Neuronal stem cell (in vitro differentiated cells): ENCODE measurements around the gene GPR137B.
A peak's percentile ranks its signal among the peaks of the same experiment; 100 is the strongest.

Experiments used
- DNase-seq: peaks from one replicate; pipeline ENCODE4 v3.0.0-alpha.2; 2013; ENCODE audit warnings: low spot score
- H2AFZ ChIP-seq: one replicate; pipeline ENCODE4 v1.6.1; 2013; ENCODE audit warnings: mild to moderate bottlenecking, low read length, inconsistent platforms
- H2AK5ac ChIP-seq: 2 replicates; pipeline ENCODE4 v1.6.1; 2013; ENCODE audit warnings: low read depth, mild to moderate bottlenecking, inconsistent platforms, low read length, moderate library complexity, mixed read lengths
- H2BK120ac ChIP-seq: 2 replicates; pipeline ENCODE4 v1.6.1; 2013; ENCODE audit warnings: low read depth, mild to moderate bottlenecking, inconsistent platforms, low read length, moderate library complexity, mixed read lengths
- H2BK12ac ChIP-seq: one replicate; pipeline ENCODE4 v1.6.1; 2013; ENCODE audit warnings: low read length, inconsistent platforms
- H2BK15ac ChIP-seq: 2 replicates; pipeline ENCODE4 v1.6.1; 2013; ENCODE audit warnings: mild to moderate bottlenecking, low read length, inconsistent platforms, mixed read lengths
- H2BK5ac ChIP-seq: one replicate; pipeline ENCODE4 v1.6.1; 2013; ENCODE audit warnings: inconsistent platforms, mild to moderate bottlenecking, low read length, moderate library complexity
- H3K14ac ChIP-seq: one replicate; pipeline ENCODE4 v1.6.1; 2013; ENCODE audit warnings: low read length, inconsistent platforms
- H3K18ac ChIP-seq: 2 replicates; pipeline ENCODE4 v1.6.1; 2013; ENCODE audit warnings: low read length, inconsistent platforms
- H3K23ac ChIP-seq: 2 replicates; pipeline ENCODE4 v1.6.1; 2013; ENCODE audit warnings: low read depth, mild to moderate bottlenecking, mixed read lengths, low read length, inconsistent platforms; ENCODE audit not compliant: poor library complexity
- H3K27ac ChIP-seq: replicated peaks from 3 replicates; pipeline ENCODE4 v1.5.1; 2013; ENCODE audit warnings: low read length, inconsistent platforms
- H3K27me3 ChIP-seq, 3 experiments: 2 replicates each; pipeline ENCODE4 v1.6.1; 2013; ENCODE audit warnings: low read length in 3 of 3, mild to moderate bottlenecking in 2 of 3, inconsistent platforms in 1 of 3, low read depth in 1 of 3, mixed read lengths in 1 of 3, moderate library complexity in 1 of 3; ENCODE audit not compliant: control insufficient read depth in 3 of 3, insufficient read depth in 3 of 3
- H3K36me3 ChIP-seq, 2 donors: replicated peaks in 1 of 2; 2 replicates each; pipeline ENCODE4 v1.6.1; 2013; ENCODE audit warnings: low read length in 2 of 2; ENCODE audit not compliant: control insufficient read depth in 2 of 2, insufficient read depth in 2 of 2
- H3K4ac ChIP-seq: 2 replicates; pipeline ENCODE4 v1.6.1; 2013; ENCODE audit warnings: inconsistent platforms, mild to moderate bottlenecking, low read length, moderate library complexity
- H3K4me1 ChIP-seq, 2 donors: 1 replicate in 1 of 2; 2 replicates in 1 of 2; pipeline ENCODE4 v1.6.1; 2013; ENCODE audit warnings: low read length in 2 of 2, low read depth in 1 of 2; ENCODE audit not compliant: control insufficient read depth in 2 of 2, insufficient read depth in 1 of 2
- H3K4me2 ChIP-seq: one replicate; pipeline ENCODE4 v1.6.1; 2013; ENCODE audit warnings: mild to moderate bottlenecking, low read length, inconsistent platforms; ENCODE audit not compliant: insufficient read depth, poor library complexity, severe bottlenecking
- H3K4me3 ChIP-seq, 2 donors: 2 replicates each; pipeline ENCODE4 v1.5.1; 2013; ENCODE audit warnings: low read length in 2 of 2, mild to moderate bottlenecking in 2 of 2, inconsistent platforms in 1 of 2, moderate library complexity in 1 of 2
- H3K79me1 ChIP-seq: one replicate; pipeline ENCODE4 v1.6.1; 2013; ENCODE audit warnings: low read depth, mild to moderate bottlenecking, inconsistent platforms, low read length, moderate library complexity
- H3K9ac ChIP-seq: one replicate; pipeline ENCODE4 v1.6.1; 2013; ENCODE audit warnings: mild to moderate bottlenecking, low read depth, low read length, inconsistent platforms; ENCODE audit not compliant: poor library complexity
- H3K9me3 ChIP-seq, 2 donors: replicated peaks in 1 of 2; 2 replicates each; pipeline versions ENCODE3 to v1.6.1; 2013; ENCODE audit warnings: low read length in 2 of 2, mild to moderate bottlenecking in 2 of 2, inconsistent platforms in 1 of 2, low read depth in 1 of 2, mixed read lengths in 1 of 2, moderate library complexity in 1 of 2; ENCODE audit not compliant: control insufficient read depth in 2 of 2, insufficient read depth in 1 of 2
- H4K8ac ChIP-seq: one replicate; pipeline ENCODE4 v1.6.1; 2013; ENCODE audit warnings: low read depth, mild to moderate bottlenecking, inconsistent platforms, low read length, moderate library complexity
- H4K91ac ChIP-seq: one replicate; pipeline ENCODE4 v1.6.1; 2013; ENCODE audit warnings: low read length, low read depth, mild to moderate bottlenecking, inconsistent platforms; ENCODE audit not compliant: poor library complexity
- WGBS, 2 donors: extraction: QIAGEN DNeasy Blood & Tissue Kit; methylation state at CpG; one replicate each; pipeline ENCODE4 v1.1.7; 2013; ENCODE audit warnings: missing lambda C conversion rate in 2 of 2, mixed read lengths in 1 of 2; ENCODE audit not compliant: insufficient read length in 2 of 2, insufficient replicate concordance in 1 of 2; ENCODE audit errors: extremely low coverage in 2 of 2; 5-methylcytosine and 5-hydroxymethylcytosine counted together

Gene GPR137B

GRCh38 chr1:236204656-236205055 is 62.3 kb downstream of the GPR137B start:
- DNase-seq = no peak
- no peak overlapping the region for H4K91ac ChIP-seq
- no peak overlapping the region for H2BK12ac ChIP-seq
- no peak overlapping the region for H4K8ac ChIP-seq
- H2AK5ac ChIP-seq = no peak overlapping the region
- H2BK120ac ChIP-seq = no peak overlapping the region
- no peak overlapping the region for H2BK5ac ChIP-seq
- no peak overlapping the region for H2AFZ ChIP-seq
- no peak overlapping the region for H3K4ac ChIP-seq
- no peaks in the 10 kb centered on the region for H3K79me1 ChIP-seq
- H2BK15ac ChIP-seq = no peak overlapping the region
- no peak overlapping the region for H3K18ac ChIP-seq
- H3K27ac ChIP-seq = no peak overlapping the region
- H3K4me2 ChIP-seq = no peak overlapping the region
- peaks cover 0 to 4% of the 10 kb centered on the region in 2 donors for H3K9me3 ChIP-seq
- no CpG with 5 or more reads among the region's 3 CpGs for WGBS, 2 donors
- no peaks in the 10 kb centered on the region for H3K27me3 ChIP-seq
- no peak overlapping the region for H3K4me3 ChIP-seq
- H3K36me3 ChIP-seq = peaks cover 0 to 6% of the 10 kb centered on the region in 2 donors
- H3K23ac ChIP-seq = no peak overlapping the region
- no peak overlapping the region for H3K9ac ChIP-seq
- H3K14ac ChIP-seq = no peak overlapping the region
- H3K4me1 ChIP-seq = peaks cover 0 to 6% of the 10 kb centered on the region in 2 donors

- no peak overlapping the region for H3K23ac ChIP-seq
- H3K27ac ChIP-seq = no peak overlapping the region
- no peaks in the 10 kb centered on the region for H3K27me3 ChIP-seq
- H2BK12ac ChIP-seq = no peak overlapping the region
- H3K4me3 ChIP-seq = no peak overlapping the region
- no peak overlapping the region for H4K91ac ChIP-seq
- H3K9ac ChIP-seq = no peak overlapping the region
- no peak overlapping the region for H3K18ac ChIP-seq
- no CpG with 5 or more reads among the region's 4 CpGs for WGBS, 2 donors
- H3K4me1 ChIP-seq = peaks cover 0 to 6% of the 10 kb centered on the region in 2 donors
- H2BK120ac ChIP-seq = no peak overlapping the region
- H3K79me1 ChIP-seq = no peaks in the 10 kb centered on the region
- H2AFZ ChIP-seq = peak overlapping the region; percentile 30
- no peak overlapping the region for H3K14ac ChIP-seq
- H3K4ac ChIP-seq = no peak overlapping the region
- peaks cover 0 to 4% of the 10 kb centered on the region in 2 donors for H3K9me3 ChIP-seq
- no peak overlapping the region for H4K8ac ChIP-seq
- H3K4me2 ChIP-seq = no peak overlapping the region
- peak; percentile 3 for DNase-seq
- H2AK5ac ChIP-seq = no peak overlapping the region
- no peak overlapping the region for H2BK15ac ChIP-seq
- peaks cover 0 to 6% of the 10 kb centered on the region in 2 donors for H3K36me3 ChIP-seq
- no peak overlapping the region for H2BK5ac ChIP-seq
Measured at GRCh38 chr1:236206548-236206947, 64.2 kb downstream of the GPR137B start.

GRCh38 chr1:236207121-236207520 is 64.8 kb downstream of the GPR137B start:
- no peak overlapping the region for H3K9ac ChIP-seq
- no peak overlapping the region for H3K27ac ChIP-seq
- DNase-seq = no peak
- H2BK12ac ChIP-seq = no peak overlapping the region
- H2BK15ac ChIP-seq = no peak overlapping the region
- H2AFZ ChIP-seq = no peak overlapping the region
- H3K14ac ChIP-seq = no peak overlapping the region
- no peak overlapping the region for H3K4ac ChIP-seq
- H2BK120ac ChIP-seq = no peak overlapping the region
- no peak overlapping the region for H4K91ac ChIP-seq
- no peaks in the 10 kb centered on the region for H3K79me1 ChIP-seq
- no peak overlapping the region for H3K4me2 ChIP-seq
- no peak overlapping the region for H2AK5ac ChIP-seq
- no peak overlapping the region for H3K4me3 ChIP-seq
- no peak overlapping the region for H4K8ac ChIP-seq
- no peak overlapping the region for H3K18ac ChIP-seq
- H3K23ac ChIP-seq = no peak overlapping the region
- no peaks in the 10 kb centered on the region for H3K9me3 ChIP-seq
- no peaks in the 10 kb centered on the region for H3K27me3 ChIP-seq
- peaks cover 0 to 4% of the 10 kb centered on the region in 2 donors for H3K36me3 ChIP-seq
- no CpG with 5 or more reads among the region's 5 CpGs for WGBS, 2 donors
- no peak overlapping the region for H2BK5ac ChIP-seq
- H3K4me1 ChIP-seq = peaks cover 0 to 6% of the 10 kb centered on the region in 2 donors

DNA sequence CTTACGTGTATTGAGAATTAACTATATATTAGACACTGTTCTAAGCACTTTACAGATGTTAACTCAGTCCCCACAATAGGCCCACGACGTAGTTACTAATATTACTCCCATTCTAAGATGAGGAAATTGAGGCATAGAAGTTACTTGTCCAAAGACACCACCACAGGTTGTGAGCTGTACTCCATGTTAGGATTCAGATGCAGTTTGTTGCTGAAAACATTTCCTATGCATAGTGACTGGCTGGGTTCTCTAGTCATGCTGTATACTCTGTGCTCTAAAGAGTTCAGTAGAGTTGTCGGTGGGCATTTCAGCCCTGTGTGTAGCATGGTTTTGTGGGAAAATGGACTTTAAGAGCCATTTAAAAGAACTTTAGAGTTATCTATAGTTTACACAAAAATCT is 65.2 kb downstream of the GPR137B start:
- DNase-seq = no peak
- Histone ChIP-seq H3K27ac (no peak overlapping the region), H3K9me3 (no peaks in the 10 kb centered on the region), H4K91ac (no peak overlapping the region), H3K79me1 (no peaks in the 10 kb centered on the region), H3K14ac (no peak overlapping the region), H2BK5ac (no peak overlapping the region), H4K8ac (no peak overlapping the region), H2BK12ac (no peak overlapping the region), H3K4me1 (peaks cover 0 to 6% of the 10 kb centered on the region in 2 donors), H3K4me2 (no peak overlapping the region), H3K18ac (no peak overlapping the region), H3K4ac (no peak overlapping the region), H2BK15ac (no peak overlapping the region), H3K9ac (no peak overlapping the region), H3K23ac (no peak overlapping the region), H2BK120ac (no peak overlapping the region), H3K4me3 (no peak overlapping the region), H2AK5ac (no peak overlapping the region), H2AFZ (no peak overlapping the region), H3K27me3 (no peaks in the 10 kb centered on the region), H3K36me3 (no peaks in the 10 kb centered on the region)
- no CpG with 5 or more reads among the region's 4 CpGs for WGBS, 2 donors
